ENCODE measurements around the gene NOXA1. TPM values are rescaled to one million over a fixed set of nuclear protein-coding genes. Genes with fewer than 3 reads are reported as not detected.
A peak's percentile ranks its signal among the peaks of the same experiment; 100 is the strongest.

The NOXA1 gene
- total and polyA plus RNA-seq, 9 of the 15 experiments (the other 6 are each of a cell fraction or from before 2014, with no cell fraction given), result 0.07 to 1.2 (median 0.20) TPM; not detected in 4

GRCh38 chr9:137461663-137462395, 38.6 kb downstream of the NOXA1 start (continued):
- TF ChIP-seq RBFOX2 (IDR thresholded peaks at IDR 0.05; ENCODE audit: low read depth, low read length) (peak; percentile 74), YY1 (IDR thresholded peaks at IDR 0.05; ENCODE audit: borderline replicate concordance in 1 of 3, control insufficient read depth in 1 of 3, extremely low read depth in 1 of 3, insufficient read depth in 3 of 3, insufficient read length in 1 of 3, insufficient replicate concordance in 2 of 3, low read depth in 1 of 3, low read length in 2 of 3) (peak in 1 of 3 experiments; percentile 25)

GRCh38 chr9:137462396-137462985, 39.3 kb downstream of the NOXA1 start:
- peaks cover 17 to 94% of the 10 kb centered on the region in 2 experiments for H3K4me1 ChIP-seq (replicated peaks in 1 of 2; ENCODE audit: control insufficient read depth in 2 of 2, insufficient read depth in 2 of 2, low read length in 2 of 2)
- H4K20me1 ChIP-seq (replicated peaks; ENCODE audit: control insufficient read depth, insufficient read depth, low read length), result no peaks in the 10 kb centered on the region
- H2AFZ ChIP-seq (ENCODE audit: low read depth, low read length), result peak overlapping the region; percentile 86; the same call in 1 of the 2 replicates
- peaks cover 6% of the 10 kb centered on the region; the same call in 1 of the 3 replicates for H3K36me3 ChIP-seq (ENCODE audit: control insufficient read depth, insufficient read depth, low read length)
- H3K9me3 ChIP-seq (replicated peaks; ENCODE audit: control insufficient read depth, insufficient read depth, low read depth, low read length), result no peaks in the 10 kb centered on the region
- intact Hi-C loops (cut with micrococcal nuclease), result no loop called here
- POLR2A ChIA-PET, result interaction anchor here (0.6 to 1.5 kb wide), 3 partner anchors 19 to 757 kb away, joined by 3 to 6 read pairs (median 4); no protein-coding TSS in a partner anchor
- H3K9ac ChIP-seq (ENCODE audit: insufficient read depth in 1 of 2, low read depth in 2 of 2, low read length in 2 of 2), result peak overlapping the region in 1 of 2 experiments; percentile 97; a peak in 2 of 4 replicates
- WGBS (ENCODE audit: insufficient coverage, low coverage, missing lambda C conversion rate), result 77% methylated on average over 13 of the region's 25 CpGs
- BruUV-seq (replicated peaks), result no TSS peak
- H3K9me1 ChIP-seq (ENCODE audit: control insufficient read depth, insufficient read depth, low read length), result no peaks in the 10 kb centered on the region
- in situ Hi-C loops (cut with MboI), result no loop called here
- peak overlapping the region; percentile 75; the same call in 1 of the 2 replicates for H3K4me2 ChIP-seq (ENCODE audit: insufficient read depth, low read length)
- FAIRE-seq, result no peak
- TF ChIP-seq MAZ (CRISPR knock-in tag; conservative IDR thresholded peaks at IDR 0.05 in 1 of 2, IDR thresholded peaks at IDR 0.05 in 1 of 2), result no peak
- no peak for TF ChIP-seq ZNF239 (CRISPR knock-in tag; IDR thresholded peaks at IDR 0.05)
- no peak for TF ChIP-seq CREM (IDR thresholded peaks at IDR 0.05; ENCODE audit: low read depth)
- TF ChIP-seq ZNF655 (CRISPR knock-in tag; IDR thresholded peaks at IDR 0.05), result no peak
- no peak for TF ChIP-seq ZMIZ1 (IDR thresholded peaks at IDR 0.05; ENCODE audit: low read depth in 2 of 2, low read length in 2 of 2)
- no peak for TF ChIP-seq ZKSCAN1 (IDR thresholded peaks at IDR 0.05; ENCODE audit: low read depth, low read length)
- no peak for TF ChIP-seq CBFB (CRISPR knock-in tag; IDR thresholded peaks at IDR 0.05)
- CTCF ChIA-PET (ENCODE audit: low intra/inter-chr PET ratio), result no interaction called here
- DNase-seq (ENCODE audit: extremely low read depth in 1 of 4, low spot score in 3 of 4), result no peak
- ATAC-seq, result no peak
- peaks cover 12% of the 10 kb centered on the region for H3K79me2 ChIP-seq (ENCODE audit: control insufficient read depth, insufficient read depth, low read length)
- H3K27ac ChIP-seq (ENCODE audit: extremely low read depth, low read depth, low read length), result no peak overlapping the region
- H3K27me3 ChIP-seq (ENCODE audit: control insufficient read depth in 2 of 2, insufficient read depth in 2 of 2, low read length in 2 of 2), result no peaks in the 10 kb centered on the region
- peak overlapping the region; percentile 32; the same call in 1 of the 2 replicates for H3K4me3 ChIP-seq
